ENCODE data around the gene OR4N5. TPM values are rescaled to one million over a fixed set of nuclear protein-coding genes. Genes with fewer than 3 reads are reported as not detected.

The OR4N5 gene
- total RNA-seq, 1 donor from 2014 or later = not detected

DNA sequence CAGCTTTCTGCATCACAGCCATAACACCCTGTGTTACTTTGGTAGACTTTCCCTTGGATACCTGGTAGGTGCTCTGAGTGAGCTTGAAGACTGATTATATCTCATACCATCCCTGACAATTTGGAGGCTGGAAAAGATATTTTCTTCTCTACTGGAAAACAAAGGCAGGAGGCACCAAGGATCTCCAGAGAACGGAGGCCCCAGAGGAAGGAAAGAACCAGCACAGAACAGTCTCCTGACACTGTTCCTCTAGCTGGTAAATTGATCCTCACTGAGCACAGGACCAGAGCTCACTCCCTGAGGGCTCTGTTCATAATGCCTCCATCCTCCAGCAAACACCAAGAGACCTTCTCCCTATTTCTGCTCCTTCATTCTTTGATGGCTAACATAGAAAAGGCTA lies 52.0 kb downstream of the OR4N5 start, which contains the start of gene OR11G2:
Gene OR11G2 (plus strand): TSS at position 301 of the 400 bp plus-strand sequence. CDS start 6,542 bp downstream, outside the sequence.
- Histone ChIP-seq H3K9me3 (no peaks in the 10 kb centered on the region), H3K4me1 (no peaks in the 10 kb centered on the region), H3K36me3 (no peaks in the 10 kb centered on the region), H3K4me3 (no peak within 1 kb of the TSS), H3K27ac (no peak within 1 kb of the TSS), H3K27me3 (no peaks in the 10 kb centered on the region)
- TF ChIP-seq, protein P1, sequence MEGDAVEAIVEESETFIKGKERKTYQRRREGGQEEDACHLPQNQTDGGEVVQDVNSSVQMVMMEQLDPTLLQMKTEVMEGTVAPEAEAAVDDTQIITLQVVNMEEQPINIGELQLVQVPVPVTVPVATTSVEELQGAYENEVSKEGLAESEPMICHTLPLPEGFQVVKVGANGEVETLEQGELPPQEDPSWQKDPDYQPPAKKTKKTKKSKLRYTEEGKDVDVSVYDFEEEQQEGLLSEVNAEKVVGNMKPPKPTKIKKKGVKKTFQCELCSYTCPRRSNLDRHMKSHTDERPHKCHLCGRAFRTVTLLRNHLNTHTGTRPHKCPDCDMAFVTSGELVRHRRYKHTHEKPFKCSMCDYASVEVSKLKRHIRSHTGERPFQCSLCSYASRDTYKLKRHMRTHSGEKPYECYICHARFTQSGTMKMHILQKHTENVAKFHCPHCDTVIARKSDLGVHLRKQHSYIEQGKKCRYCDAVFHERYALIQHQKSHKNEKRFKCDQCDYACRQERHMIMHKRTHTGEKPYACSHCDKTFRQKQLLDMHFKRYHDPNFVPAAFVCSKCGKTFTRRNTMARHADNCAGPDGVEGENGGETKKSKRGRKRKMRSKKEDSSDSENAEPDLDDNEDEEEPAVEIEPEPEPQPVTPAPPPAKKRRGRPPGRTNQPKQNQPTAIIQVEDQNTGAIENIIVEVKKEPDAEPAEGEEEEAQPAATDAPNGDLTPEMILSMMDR (IDR thresholded peaks at IDR 0.05) = no peak
- intact Hi-C loops (cut with DNase I) = no loop called here
- DNase-seq (ENCODE audit: low spot score in 2 of 2) = no peak

DNA sequence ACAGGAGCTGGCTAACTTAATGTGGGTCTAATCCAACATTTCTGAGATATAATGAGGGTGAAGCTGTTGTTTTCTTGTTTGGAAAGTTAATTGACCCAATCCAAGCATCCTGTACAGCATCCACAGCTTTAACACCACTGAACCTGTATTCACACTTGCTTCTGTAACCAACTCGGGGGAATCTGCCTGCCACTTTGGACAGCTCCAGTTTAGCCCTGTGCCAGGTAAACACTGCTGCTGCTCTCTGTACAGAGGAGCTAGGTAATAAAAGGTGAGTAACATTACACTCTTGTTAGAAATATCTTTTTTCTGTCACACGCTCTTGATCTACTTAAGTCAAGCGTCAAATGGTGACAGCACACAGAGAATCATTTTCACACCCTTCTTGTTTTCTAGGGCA lies 52.8 kb downstream of the OR4N5 start:
- no peak for DNase-seq (ENCODE audit: low spot score in 2 of 2)
- H3K4me3 ChIP-seq = no peak overlapping the region
- intact Hi-C loops (cut with DNase I) = no loop called here
- H3K27me3 ChIP-seq = no peaks in the 10 kb centered on the region
- TF ChIP-seq, protein P1 (IDR thresholded peaks at IDR 0.05) = no peak
- H3K9me3 ChIP-seq = no peaks in the 10 kb centered on the region
- no peaks in the 10 kb centered on the region for H3K36me3 ChIP-seq
- H3K4me1 ChIP-seq = no peaks in the 10 kb centered on the region
- H3K27ac ChIP-seq = no peak overlapping the region

DNA sequence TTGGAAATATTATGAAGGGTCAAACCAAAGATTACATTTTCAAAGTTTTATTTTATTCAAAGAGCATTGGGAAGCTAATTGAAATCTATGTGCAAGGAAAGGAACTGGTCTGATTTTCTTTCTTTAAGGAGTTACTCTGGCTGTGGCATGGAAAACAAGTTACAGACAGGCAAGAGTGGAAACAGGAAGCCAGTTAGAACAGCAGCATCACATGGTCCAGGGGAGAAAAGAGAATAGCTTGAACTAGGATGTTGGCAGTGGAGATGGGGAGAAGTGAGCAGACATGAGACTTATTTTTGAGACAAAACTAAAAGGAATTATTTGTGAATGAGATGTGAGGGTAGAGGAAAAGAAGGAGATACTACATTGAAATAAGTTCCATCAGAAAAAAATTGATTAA lies 55.5 kb downstream of the OR4N5 start:
- intact Hi-C loops (cut with DNase I) = no loop called here
- Histone ChIP-seq H3K4me3 (no peak overlapping the region), H3K4me1 (no peaks in the 10 kb centered on the region), H3K36me3 (no peaks in the 10 kb centered on the region), H3K27ac (no peak overlapping the region), H3K27me3 (no peaks in the 10 kb centered on the region), H3K9me3 (no peaks in the 10 kb centered on the region)
- DNase-seq (ENCODE audit: low spot score in 2 of 2) = no peak
- TF ChIP-seq, protein P1 (IDR thresholded peaks at IDR 0.05) = no peak

Other genes starting within 250 kb of the OR4N5 start
- not detected for gene OR4K5, start 218.2 kb upstream of the OR4N5 start, total RNA-seq
- gene OR4K1, start 207.9 kb upstream of the OR4N5 start, total RNA-seq = not detected
- not detected for gene OR4K15, start 163.2 kb upstream of the OR4N5 start, total RNA-seq
- not detected for gene OR4Q2, start 136.7 kb upstream of the OR4N5 start, total RNA-seq
- gene OR4K14, start 119.5 kb upstream of the OR4N5 start, total RNA-seq = not detected
- not detected for gene OR4K13, start 102.8 kb upstream of the OR4N5 start, total RNA-seq
- gene OR4L1, start 78.8 kb upstream of the OR4N5 start, total RNA-seq = not detected
- not detected for gene OR4K17, start 28.1 kb upstream of the OR4N5 start, total RNA-seq
- not detected for gene OR11G2, start 52.1 kb downstream of the OR4N5 start, total RNA-seq
- not detected for gene OR11H6, start 84.9 kb downstream of the OR4N5 start, total RNA-seq
- gene OR11H7, start 90.2 kb downstream of the OR4N5 start, total RNA-seq = not detected
- not detected for gene OR11H4, start 100.5 kb downstream of the OR4N5 start, total RNA-seq
- gene TTC5, start 167.1 kb downstream of the OR4N5 start, total RNA-seq = 7.8 TPM
- 12.6 TPM for gene CCNB1IP1, start 194.5 kb downstream of the OR4N5 start, total RNA-seq
- 0.32 TPM for gene PARP2, start 204.8 kb downstream of the OR4N5 start, total RNA-seq

All from ascending aorta (tissue), 2 donors.